IPS DF 19.7 (cell line): ENCODE measurements around the gene HTR3D.
"Not testable (repeated sequence)": the region's sequence is repeated elsewhere in the genome, so short reads cannot be mapped to it uniquely, and the experiment has no call there.

Source experiments
- DNase-seq: peaks from one replicate; pipeline ENCODE4 v3.0.0-alpha.2; 2013; ENCODE audit warnings: low read depth, low spot score

Gene HTR3D, protein sequence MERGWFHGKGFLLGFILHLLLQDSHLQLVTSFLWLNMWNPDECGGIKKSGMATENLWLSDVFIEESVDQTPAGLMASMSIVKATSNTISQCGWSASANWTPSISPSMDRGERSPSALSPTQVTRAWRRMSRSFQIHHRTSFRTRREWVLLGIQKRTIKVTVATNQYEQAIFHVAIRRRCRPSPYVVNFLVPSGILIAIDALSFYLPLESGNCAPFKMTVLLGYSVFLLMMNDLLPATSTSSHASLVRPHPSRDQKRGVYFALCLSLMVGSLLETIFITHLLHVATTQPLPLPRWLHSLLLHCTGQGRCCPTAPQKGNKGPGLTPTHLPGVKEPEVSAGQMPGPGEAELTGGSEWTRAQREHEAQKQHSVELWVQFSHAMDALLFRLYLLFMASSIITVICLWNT

DNA sequence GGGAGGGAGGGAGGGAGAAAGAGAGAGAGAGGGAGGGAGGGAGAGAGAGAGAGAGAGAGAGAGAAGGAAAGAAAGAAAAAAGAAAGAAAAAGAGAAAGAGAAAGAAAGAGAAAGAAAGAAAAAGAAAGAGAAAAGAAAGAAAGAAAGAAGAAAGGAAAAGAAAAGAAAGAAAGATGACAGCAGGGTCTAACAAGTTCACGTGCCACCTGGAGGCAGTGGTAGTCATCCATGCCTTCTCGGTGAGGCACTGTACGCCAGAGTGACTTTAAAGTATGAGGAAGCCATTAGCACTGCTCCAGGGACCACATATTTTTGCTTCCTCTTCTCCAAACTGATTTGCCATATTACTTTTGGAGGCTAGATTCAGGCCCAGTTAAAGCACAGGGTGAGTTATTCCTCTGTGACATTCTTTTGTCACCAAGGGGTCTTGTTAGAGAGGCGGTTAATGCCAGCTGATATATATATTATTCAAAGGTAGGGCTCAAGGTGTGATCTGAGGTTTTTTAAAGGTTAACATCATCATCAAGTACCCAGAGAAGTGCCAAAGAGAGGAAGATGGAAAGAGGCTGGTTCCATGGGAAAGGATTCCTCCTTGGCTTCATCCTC, at the start of gene HTR3D:
Gene HTR3D, plus strand, starts transcription at position 556 of the 606 bp plus-strand sequence. Its CDS starts 0 bp downstream, at position 556.
- DNase-seq: no peak

DNA sequence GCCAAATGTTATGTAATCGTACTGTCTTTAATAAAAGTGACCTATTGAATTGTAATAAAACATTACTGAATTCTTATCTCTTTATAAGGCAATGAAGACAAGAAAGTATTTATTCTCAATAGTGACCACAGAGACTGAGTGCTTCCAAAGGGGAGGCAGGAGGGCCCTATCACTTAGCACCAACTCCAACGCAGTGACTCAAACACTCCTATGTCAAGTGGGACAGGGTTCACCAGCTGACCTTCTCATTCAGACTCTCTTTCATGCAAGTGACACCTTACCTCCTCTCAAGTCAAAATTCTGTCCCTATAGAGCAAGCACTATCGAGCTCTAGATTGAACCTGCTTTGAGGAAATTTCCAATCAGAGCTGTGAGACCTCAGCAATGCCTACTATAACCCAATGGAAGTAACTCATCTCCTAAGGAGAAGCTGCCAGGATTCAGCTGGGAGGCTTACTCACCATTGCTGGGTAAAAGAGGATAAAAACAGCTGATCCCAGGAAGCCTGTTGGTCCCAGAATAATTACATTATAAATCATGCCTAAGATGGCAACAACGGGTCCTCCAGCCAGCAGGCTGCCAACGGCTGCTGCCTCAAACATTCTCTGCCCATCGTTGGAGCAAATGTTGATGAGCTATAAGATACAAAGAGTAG, 49.4 kb upstream of the HTR3D start:
- DNase-seq: no peak

- no peak for DNase-seq
Measured at GRCh38 chr3:183984127-183984740, 47.3 kb upstream of the HTR3D start.

DNA sequence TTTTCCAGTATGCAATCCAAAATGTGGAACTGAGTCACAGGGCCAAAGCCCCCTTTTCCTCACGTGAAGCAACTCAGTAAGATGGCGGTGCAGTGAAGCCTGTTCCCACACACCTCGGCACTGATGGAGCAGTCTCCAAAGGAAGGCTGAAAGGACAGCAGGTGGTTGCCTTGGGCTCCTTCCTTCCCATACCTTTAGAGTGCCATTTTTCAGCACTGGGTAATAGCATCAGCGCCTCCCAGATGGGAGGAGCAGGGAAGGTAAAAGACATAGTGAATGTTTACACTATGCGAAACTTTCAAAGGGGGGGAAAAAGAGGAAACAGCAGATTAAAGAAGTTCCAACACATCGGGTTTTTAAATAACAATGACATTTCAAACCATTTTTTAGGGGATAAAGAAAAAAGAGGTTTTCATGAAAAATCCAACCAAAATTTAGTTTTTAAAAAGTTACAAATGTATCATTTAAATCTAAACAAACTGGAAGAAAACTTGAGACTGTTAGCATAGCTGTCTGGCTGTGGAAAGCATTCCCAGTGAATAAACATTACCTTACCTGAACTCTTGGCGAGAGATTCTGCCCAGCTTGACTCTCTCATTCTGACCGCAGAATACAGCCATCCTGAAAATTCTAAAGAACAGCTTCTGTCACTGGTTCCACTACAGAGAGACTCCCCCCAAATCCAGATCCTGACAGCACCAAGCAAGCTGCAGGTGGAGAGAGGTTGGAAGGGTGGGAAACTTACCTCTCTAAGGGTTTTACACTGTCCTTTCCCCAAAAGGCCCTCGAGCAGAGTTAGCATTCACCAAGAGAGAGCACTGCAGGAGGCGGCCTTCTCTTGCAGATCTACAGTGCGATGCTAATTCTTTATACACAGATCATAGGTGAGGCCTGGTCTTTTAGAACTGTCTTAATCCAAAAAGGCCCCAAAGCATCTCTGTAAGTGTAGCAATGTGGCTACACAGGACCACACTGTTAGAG, 46.5 kb upstream of the HTR3D start:
- DNase-seq: no peak

GRCh38 chr3:183987000-183987600, 44.4 kb upstream of the HTR3D start:
- DNase-seq: no peak

DNA sequence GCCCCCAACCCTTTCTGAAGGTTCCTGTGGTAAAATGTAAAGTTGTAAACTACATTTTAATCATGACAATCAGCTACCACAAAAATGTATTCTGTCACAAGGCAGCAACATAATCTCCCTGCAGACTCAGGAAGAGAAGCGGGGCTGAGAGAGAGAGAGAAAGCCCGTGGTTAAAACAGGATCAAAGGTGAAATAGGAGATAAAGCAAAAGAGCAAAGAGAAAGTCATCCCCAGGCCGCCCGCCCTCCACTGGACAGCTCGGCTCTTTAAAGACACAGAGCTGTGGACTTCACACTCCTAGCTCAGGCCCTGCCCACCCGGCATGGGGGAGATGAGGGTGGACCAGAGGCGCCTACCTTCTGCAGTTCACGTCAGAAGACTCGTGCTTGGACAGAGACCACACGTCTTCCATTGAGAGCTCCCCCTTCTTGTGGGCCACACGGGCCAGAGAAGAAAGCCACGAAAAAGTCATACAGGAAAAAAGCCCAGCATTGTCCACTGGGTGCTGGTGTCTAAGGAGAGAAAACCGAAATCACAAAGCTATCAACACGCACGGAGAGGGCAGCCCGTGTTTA, 43.2 kb upstream of the HTR3D start:
- DNase-seq: no peak

DNA sequence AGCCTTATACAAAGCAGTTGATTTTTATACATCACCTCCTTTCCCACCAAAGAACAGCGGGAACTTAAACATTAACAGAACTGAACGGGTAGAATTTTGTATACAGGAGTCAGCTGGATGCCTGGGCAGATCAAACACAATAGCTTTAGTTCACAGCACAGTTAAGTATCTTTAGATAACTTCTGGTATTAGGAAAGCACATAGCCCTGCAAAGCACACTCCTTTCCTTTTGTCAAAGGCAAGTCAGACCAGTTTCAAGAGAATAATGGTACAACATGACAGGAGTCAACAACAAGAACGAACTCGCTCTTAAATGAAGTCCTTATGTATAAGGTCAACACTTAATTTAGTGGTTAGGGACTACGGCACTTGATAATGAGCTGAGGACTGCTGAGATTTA, 40.1 kb upstream of the HTR3D start:
- DNase-seq: no peak

- DNase-seq: no peak
Measured at GRCh38 chr3:184001761-184002160, 29.8 kb upstream of the HTR3D start.

- DNase-seq: no peak
Measured at GRCh38 chr3:184002469-184002868, 29.1 kb upstream of the HTR3D start.

DNA sequence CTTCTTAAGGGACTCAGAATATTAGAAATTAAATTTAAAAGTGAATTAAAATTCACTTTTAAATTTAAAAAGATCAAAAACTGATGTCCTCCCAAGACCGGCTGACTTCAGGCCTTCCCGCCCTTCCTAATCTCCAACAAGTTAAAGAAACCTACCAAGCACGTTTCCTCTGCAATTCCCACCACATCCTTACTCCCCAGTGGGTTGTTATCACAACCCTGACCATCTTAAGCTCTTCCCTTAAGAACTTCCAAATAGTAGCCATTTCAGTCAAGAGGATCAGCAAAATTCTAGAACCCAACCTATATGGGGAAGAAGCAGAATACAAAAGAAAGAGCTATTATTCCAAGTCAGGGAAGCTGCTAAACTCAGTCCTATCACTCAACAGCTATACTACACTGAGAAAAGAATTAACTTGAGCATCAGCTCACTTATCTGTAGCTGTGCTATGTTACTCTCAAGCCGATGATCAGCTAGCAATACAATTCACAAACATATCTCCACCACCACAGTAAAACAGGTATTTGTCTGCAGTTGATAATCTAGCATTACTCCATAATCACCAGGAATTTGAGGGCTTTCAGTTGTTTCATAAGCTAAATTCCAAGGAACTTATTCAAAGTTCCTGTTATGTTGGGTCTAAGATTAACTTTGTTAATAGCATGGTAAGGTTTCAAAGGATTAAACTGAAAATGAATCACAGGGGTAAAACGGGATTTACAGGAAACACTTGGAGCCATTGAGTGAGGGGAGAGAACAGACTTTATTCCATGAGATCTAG, 28.2 kb upstream of the HTR3D start:
- no peak for DNase-seq

DNA sequence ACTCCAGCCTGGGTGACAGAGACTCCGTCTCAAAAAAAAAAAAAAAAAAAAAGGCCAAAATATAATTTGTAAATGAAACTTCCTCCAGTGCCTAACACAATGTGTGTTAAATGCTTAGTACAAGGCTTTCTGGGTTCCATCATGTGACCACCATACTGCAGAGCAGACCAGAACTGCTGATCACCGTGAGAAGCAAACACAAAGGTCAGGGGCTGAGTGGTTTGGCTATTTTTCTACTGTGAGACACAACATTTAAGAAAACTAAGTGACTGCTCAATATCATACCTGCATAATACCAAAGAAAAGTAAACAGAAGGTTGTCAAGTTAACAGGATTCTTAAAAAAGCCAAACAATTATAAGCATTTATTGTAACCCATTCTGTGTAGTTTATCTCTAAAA, 27.1 kb upstream of the HTR3D start:
- DNase-seq: no peak

DNA sequence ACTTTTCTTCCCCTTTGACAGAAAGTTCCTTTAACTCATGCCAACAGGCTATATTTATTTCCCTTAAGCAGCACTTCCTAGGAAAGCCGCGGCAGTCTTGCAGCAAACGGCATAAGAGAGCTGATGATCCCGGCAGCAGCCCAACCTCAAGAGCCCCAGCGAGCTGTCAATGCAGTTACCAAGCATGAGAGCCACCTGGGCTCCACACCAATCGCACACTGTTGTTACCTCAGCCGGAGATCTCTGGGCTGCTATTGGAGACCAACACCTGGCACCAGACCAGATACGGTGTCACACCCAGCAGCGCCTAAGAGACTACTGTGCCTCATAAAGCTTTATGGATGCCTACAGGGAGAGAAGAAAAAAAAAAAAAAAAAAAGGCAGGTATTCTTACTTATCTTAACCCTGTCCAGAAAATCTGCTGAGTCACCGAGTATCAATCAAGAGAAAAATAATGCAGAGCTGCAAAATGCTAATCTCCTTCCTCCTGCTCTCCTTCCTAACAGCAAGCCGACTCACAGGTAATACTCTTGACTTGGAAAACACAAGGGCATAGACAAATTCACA, 25.5 kb upstream of the HTR3D start:
- no peak for DNase-seq

DNA sequence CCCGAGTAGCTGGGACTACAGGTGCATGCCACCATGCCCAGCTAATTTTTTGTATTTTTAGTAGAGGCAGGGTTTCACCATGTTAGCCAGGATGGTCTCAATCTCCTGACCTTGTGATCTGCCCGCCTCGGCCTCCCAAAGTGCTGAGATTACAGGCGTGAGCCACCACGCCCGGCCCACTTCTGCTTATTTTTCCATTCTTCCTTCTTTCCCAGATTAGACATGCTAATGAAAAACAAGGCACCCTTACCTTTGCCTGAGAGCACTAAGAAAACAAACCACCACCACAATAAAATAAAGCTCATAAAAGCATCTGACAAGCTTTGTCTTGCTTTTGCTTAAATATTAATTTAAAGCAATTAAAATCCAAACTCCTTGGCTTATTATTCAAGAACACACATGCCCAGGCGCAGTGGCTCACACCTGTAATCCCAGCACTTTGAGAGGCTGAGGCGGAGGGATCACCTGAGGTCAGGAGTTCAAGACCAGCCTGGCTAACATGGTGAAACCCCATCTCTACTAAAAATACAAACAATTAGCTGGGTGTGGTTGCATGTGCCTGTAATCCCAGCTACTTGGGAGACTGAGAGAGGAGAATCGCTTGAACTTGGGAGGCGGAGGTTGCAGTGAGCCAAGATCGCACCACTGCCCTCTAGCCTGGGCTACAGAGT, 24.3 kb upstream of the HTR3D start:
- DNase-seq: not testable (repeated sequence)

DNA sequence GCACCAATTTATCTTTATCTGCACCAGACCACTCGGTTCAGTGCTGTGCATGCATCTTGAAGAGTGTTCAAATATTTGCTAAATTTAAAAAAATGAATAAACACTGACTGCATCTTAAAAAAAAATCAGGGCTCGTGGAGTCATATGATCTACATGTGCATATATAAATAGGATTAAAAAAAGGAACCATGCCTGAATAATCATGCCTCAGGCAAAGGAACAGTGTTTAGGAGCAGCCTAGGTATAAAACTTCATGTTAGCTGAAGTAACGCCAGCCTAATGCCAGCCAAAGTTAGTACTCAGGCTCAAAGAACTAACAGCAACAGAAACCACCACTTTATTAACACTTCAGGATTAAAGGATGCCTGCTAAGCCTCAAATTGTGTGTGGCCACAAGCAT, 23.4 kb upstream of the HTR3D start:
- DNase-seq: no peak

DNA sequence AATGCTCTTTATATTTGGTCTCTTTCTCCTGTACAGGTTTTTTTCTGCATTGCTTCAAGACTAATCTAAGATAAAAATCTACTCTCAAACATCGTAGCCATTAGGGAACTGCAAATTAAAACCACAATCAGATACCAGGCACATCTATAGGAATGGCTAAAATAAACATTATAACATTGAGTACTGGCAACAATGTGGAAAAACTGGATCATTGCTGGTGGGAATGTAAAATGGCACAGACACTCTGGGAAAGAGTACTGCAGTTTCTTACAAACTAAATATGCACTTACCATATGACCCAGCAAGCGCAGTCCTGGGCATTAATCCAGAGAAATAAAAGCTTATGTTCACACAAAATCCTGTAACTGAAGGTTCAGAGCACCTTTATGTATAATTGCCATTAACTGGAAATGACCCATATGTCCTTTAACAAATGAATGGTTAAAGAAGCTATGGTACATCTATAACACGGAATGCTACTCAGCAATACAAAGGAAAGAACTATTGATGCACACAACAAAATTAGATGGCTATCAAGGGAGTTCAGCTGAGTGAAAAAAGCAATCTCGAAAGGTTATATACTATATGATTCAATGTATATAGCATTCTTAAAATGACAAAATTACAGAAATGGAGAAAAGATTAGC, 20.2 kb upstream of the HTR3D start:
- no peak for DNase-seq

DNA sequence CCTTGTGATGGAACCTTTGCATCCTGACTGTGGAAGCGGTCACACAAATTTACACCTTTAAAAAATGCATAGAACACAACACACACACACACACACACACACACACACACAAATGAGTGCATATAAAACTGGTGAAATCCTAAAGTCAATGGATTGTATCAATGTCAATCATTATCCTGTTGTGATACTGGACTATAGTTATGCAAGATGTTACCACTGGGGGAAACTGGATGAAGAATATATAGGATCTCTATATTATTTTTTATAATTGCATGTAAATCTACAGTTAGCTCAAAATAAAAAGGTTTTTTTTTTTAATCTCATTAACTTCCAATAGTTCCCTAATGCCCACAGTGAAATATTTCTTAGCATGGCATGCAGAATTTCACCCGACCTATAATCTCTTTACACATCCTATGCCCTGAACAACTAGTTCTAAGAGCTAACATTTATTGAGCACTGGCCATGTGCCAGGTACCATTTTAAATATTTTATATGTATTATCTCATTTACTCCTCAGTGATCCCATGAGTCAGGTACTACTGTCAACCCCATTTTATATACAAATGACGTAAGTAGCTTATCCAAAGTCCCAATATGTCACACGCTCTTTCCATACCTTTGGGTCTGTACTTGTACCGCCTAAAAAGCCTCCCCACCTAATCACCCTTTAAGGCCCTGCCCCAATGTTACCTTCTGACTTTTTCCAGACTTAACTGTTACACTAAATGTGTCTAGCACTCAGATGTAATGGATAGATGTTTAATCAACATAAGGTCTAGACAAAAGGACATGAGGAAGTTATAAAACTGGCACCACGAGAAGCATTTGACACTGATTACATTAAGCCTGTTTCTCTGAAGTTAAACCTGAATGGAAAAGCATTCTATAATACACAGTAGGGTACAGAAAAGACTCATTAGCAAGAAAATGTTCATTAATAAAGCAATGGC, 19.3 kb upstream of the HTR3D start:
- DNase-seq: no peak
